Liver (tissue), 3 donors: ENCODE data around the gene OTOP3.

Experiments
- CTCF ChIP-seq: fragments of 150-350 bp; IDR thresholded peaks from 2 replicates; pipeline ENCODE4 v1.5.1; 2017; ENCODE audit warnings: improper control_type of control experiment, low read depth, low read length; ENCODE audit not compliant: missing input control
- EGR1 ChIP-seq, 2 donors: IDR thresholded peaks; 2 replicates each; pipeline ENCODE4 v1.6.1; 2016 to 2018; ENCODE audit warnings: antibody characterized with exemption in 2 of 2, low read depth in 2 of 2
- FOXA1 ChIP-seq: IDR thresholded peaks from 2 replicates; pipeline ENCODE4 v1.6.1; 2016; ENCODE audit warnings: antibody characterized with exemption
- RAD21 ChIP-seq, 2 donors: IDR thresholded peaks; 2 replicates each; pipeline ENCODE4 v1.6.1; 2016; ENCODE audit warnings: antibody characterized with exemption in 2 of 2, mild to moderate bottlenecking in 2 of 2
- REST ChIP-seq: IDR thresholded peaks from 2 replicates; pipeline ENCODE4 v1.6.1; 2016; ENCODE audit warnings: antibody characterized with exemption, mild to moderate bottlenecking
- SP1 ChIP-seq: IDR thresholded peaks from 2 replicates; pipeline ENCODE4 v1.6.1; 2018; ENCODE audit warnings: antibody characterized with exemption, mild to moderate bottlenecking
- YY1 ChIP-seq: IDR thresholded peaks from 2 replicates; pipeline ENCODE4 v1.6.1; 2016; ENCODE audit warnings: antibody characterized with exemption, mild to moderate bottlenecking
- donor health status: healthy.
- donor health status: healthy.

- TF ChIP-seq CTCF (peak; percentile 88), SP1 (no peak), YY1 (no peak), EGR1 (IDR thresholded peaks at IDR 0.05; ENCODE audit: low read depth in 2 of 2) (no peak), FOXA1 (no peak), RAD21 (IDR thresholded peaks at IDR 0.05) (peak; percentile 76 to 87), REST (no peak)
Observed at GRCh38 chr17:74957935-74958740, 22.4 kb downstream of the OTOP3 start.
